KMS-11 (cell line): ENCODE measurements around the gene ASB6.

ENCODE experiments used
- H2AFZ ChIP-seq: fragments of 200-600 bp; sonication (generic); 2 replicates; pipeline ENCODE4 v1.6.1; 2016; ENCODE audit warnings: antibody characterized with exemption, mixed run types, low read depth
- H3K27ac ChIP-seq: fragments of 200-600 bp; sonication (generic); 2 replicates; pipeline ENCODE4 v1.6.1; 2016; ENCODE audit warnings: mild to moderate bottlenecking, mixed run types
- H3K27me3 ChIP-seq: fragments of 200-600 bp; sonication (generic); 2 replicates; pipeline ENCODE4 v1.6.1; 2017; ENCODE audit warnings: mild to moderate bottlenecking, low read depth, mixed run types, moderate library complexity; ENCODE audit not compliant: insufficient read depth
- H3K36me3 ChIP-seq: fragments of 200-600 bp; sonication (generic); 2 replicates; pipeline ENCODE4 v1.6.1; 2017; ENCODE audit warnings: mild to moderate bottlenecking, mixed run types; ENCODE audit not compliant: insufficient read depth
- H3K4me1 ChIP-seq: fragments of 200-600 bp; sonication (generic); 2 replicates; pipeline ENCODE4 v1.6.1; 2016; ENCODE audit warnings: mild to moderate bottlenecking, low read depth, mixed run types; ENCODE audit not compliant: poor library complexity, severe bottlenecking
- H3K4me2 ChIP-seq: fragments of 200-600 bp; sonication (generic); 2 replicates; pipeline ENCODE4 v1.7.0; 2016; ENCODE audit warnings: mild to moderate bottlenecking, mixed run types
- H3K4me3 ChIP-seq: fragments of 200-600 bp; sonication (generic); IDR thresholded peaks from 2 replicates; pipeline ENCODE4 v1.6.1; 2017; ENCODE audit warnings: low read depth, low read length, mixed read lengths; ENCODE audit not compliant: insufficient read depth
- H3K79me2 ChIP-seq: fragments of 200-600 bp; sonication (generic); 2 replicates; pipeline ENCODE4 v1.6.1; 2016; ENCODE audit warnings: low read depth, mixed run types; ENCODE audit not compliant: insufficient read depth
- H3K9ac ChIP-seq: fragments of 200-600 bp; sonication (generic); 2 replicates; pipeline ENCODE4 v1.6.1; 2016; ENCODE audit warnings: mild to moderate bottlenecking, mixed run types
- H4K20me1 ChIP-seq: fragments of 200-600 bp; sonication (generic); 2 replicates; pipeline ENCODE4 v1.6.1; 2016; ENCODE audit warnings: mild to moderate bottlenecking, mixed run types; ENCODE audit not compliant: insufficient read depth
- CTCF ChIP-seq: fragments of 200-600 bp; sonication (generic); conservative IDR thresholded peaks from 2 replicates; pipeline ENCODE4 v1.6.1; 2017; ENCODE audit warnings: low read depth, mild to moderate bottlenecking, antibody characterized with exemption, low read length, moderate library complexity, mixed read lengths

ASB6 gene

GRCh38 chr9:129671519-129671918 is 29.6 kb upstream of the ASB6 start:
- no peak overlapping the region for H3K27ac ChIP-seq

GRCh38 chr9:129671065-129671464 is 29.1 kb upstream of the ASB6 start:
- no peak overlapping the region for H3K9ac ChIP-seq
- H3K4me1 ChIP-seq: no peaks in the 10 kb centered on the region
- no peaks in the 10 kb centered on the region for H3K36me3 ChIP-seq
- H3K27ac ChIP-seq: no peak overlapping the region
- no peaks in the 10 kb centered on the region for H4K20me1 ChIP-seq
- peaks cover 87% of the 10 kb centered on the region for H3K27me3 ChIP-seq
- TF ChIP-seq CTCF: no peak
- no peak overlapping the region for H3K4me3 ChIP-seq
- H3K79me2 ChIP-seq: no peaks in the 10 kb centered on the region
- no peak overlapping the region for H3K4me2 ChIP-seq
- no peak overlapping the region for H2AFZ ChIP-seq

More at GRCh38 chr9:129671519-129671918, 29.6 kb upstream of the ASB6 start:
- Histone ChIP-seq H3K36me3 (no peaks in the 10 kb centered on the region), H2AFZ (no peak overlapping the region), H3K4me3 (no peak overlapping the region), H3K79me2 (no peaks in the 10 kb centered on the region), H3K27me3 (peaks cover 92% of the 10 kb centered on the region), H4K20me1 (no peaks in the 10 kb centered on the region), H3K9ac (no peak overlapping the region), H3K4me1 (no peaks in the 10 kb centered on the region), H3K4me2 (no peak overlapping the region)
- TF ChIP-seq CTCF: no peak

DNA sequence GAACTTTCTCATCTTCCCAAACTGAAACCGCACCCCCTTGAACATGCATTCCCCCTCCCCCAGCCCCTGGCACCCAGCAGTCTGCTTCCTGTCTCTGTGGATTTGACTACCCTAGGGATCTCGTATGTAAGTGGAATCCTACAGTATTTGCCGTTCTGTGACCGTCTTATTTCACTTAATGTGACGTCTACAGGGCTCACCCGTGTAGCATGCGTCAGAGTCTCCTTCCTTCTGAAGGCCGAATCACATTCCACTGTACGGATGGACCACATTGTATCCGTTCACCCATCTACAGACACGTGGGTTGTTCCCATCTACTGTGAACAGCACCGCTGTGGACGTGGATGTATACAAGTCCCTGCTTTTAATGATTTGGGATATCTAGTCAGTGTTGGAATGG is 28.0 kb upstream of the ASB6 start:
- Histone ChIP-seq H3K36me3 (no peaks in the 10 kb centered on the region), H3K27ac (no peak overlapping the region), H3K27me3 (peaks cover 82% of the 10 kb centered on the region), H3K9ac (no peak overlapping the region), H3K4me2 (no peak overlapping the region), H3K4me3 (no peak overlapping the region), H2AFZ (no peak overlapping the region), H3K4me1 (no peaks in the 10 kb centered on the region), H4K20me1 (no peaks in the 10 kb centered on the region), H3K79me2 (no peaks in the 10 kb centered on the region)
- no peak for TF ChIP-seq CTCF

DNA sequence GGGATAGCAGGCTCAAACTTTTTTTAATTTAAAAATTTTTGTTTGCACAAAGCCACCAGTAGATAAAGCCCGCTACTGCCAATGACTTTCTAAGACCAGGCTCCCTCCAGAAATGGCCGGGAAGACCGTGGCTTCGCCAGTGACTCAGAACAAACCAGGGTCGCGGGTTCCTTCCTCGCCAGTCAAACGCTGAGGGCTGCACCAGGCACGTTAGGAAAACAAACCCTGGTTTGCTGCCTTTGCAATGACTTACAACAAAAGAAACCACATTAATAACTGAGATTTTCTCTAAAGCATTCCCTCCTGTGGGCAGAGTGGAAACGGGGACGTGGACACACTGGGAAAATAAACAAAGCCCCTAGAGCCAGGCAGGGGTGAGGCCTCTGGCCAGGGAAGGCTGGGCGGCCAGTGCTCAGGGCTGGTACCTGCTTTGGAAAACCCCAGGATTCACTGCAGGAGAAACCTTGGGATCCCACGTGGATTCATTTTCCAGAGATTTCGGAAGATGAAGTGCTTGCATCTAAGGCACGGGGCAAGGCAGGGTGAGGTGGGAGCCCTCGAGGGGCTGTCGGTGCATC is 27.3 kb upstream of the ASB6 start:
- Histone ChIP-seq H3K36me3 (no peaks in the 10 kb centered on the region), H2AFZ (no peak overlapping the region), H3K27ac (no peak overlapping the region), H3K4me2 (no peak overlapping the region), H3K79me2 (no peaks in the 10 kb centered on the region), H3K27me3 (peaks cover 81% of the 10 kb centered on the region), H3K4me3 (no peak overlapping the region), H4K20me1 (no peaks in the 10 kb centered on the region), H3K4me1 (no peaks in the 10 kb centered on the region), H3K9ac (no peak overlapping the region)
- TF ChIP-seq CTCF: no peak
